Skeletal muscle satellite cell (primary cell): Measurements from ENCODE around the gene TANC1.

Source experiments
- H3K27me3 ChIP-seq: 2 replicates; pipeline ENCODE4 v1.7.0; 2013; ENCODE audit warnings: low read length; ENCODE audit not compliant: control insufficient read depth, insufficient read depth
- H3K36me3 ChIP-seq: 2 replicates; pipeline ENCODE4 v1.7.0; 2013; ENCODE audit warnings: mild to moderate bottlenecking, control low read depth, low read length; ENCODE audit not compliant: insufficient read depth
- H3K4me1 ChIP-seq: 2 replicates; pipeline ENCODE4 v1.7.0; 2013; ENCODE audit warnings: low read length; ENCODE audit not compliant: control insufficient read depth, insufficient read depth
- H3K4me2 ChIP-seq: 2 replicates; pipeline ENCODE4 v1.7.0; 2013; ENCODE audit warnings: mild to moderate bottlenecking, low read length
- H3K4me3 ChIP-seq: 2 replicates; pipeline ENCODE4 v1.7.0; 2013; ENCODE audit warnings: low read length
- H3K9ac ChIP-seq: 2 replicates; pipeline ENCODE4 v1.7.0; 2013; ENCODE audit warnings: mild to moderate bottlenecking, low read depth, low read length, moderate library complexity
- H3K9me3 ChIP-seq: replicated peaks from 2 replicates; pipeline ENCODE4 v1.7.0; 2013; ENCODE audit warnings: mild to moderate bottlenecking, control low read depth, low read length

TANC1 gene

DNA sequence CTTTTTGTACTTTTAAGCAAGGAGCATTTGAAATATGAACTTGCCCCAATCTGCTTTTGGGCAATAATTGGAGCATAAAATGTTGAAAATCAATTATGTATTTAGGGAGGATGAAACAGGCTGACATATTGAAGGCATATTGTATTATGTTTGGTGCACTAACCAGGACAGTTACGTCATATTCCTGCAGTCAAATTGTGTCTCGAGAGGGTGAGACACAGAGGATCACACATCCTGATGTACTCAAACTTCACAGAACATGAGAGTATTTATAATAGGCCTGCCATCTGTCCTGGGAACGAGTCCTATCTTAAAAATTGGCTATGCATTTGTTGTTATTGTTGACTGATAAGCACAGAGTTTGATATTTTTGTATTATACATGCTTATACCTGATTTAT is 44.7 kb downstream of the TANC1 start:
- no peak overlapping the region for H3K9ac ChIP-seq
- no peaks in the 10 kb centered on the region for H3K36me3 ChIP-seq
- H3K4me2 ChIP-seq = no peak overlapping the region
- peaks cover 14% of the 10 kb centered on the region for H3K4me1 ChIP-seq
- H3K9me3 ChIP-seq = no peaks in the 10 kb centered on the region
- H3K27me3 ChIP-seq = no peaks in the 10 kb centered on the region
- H3K4me3 ChIP-seq = no peak overlapping the region

DNA sequence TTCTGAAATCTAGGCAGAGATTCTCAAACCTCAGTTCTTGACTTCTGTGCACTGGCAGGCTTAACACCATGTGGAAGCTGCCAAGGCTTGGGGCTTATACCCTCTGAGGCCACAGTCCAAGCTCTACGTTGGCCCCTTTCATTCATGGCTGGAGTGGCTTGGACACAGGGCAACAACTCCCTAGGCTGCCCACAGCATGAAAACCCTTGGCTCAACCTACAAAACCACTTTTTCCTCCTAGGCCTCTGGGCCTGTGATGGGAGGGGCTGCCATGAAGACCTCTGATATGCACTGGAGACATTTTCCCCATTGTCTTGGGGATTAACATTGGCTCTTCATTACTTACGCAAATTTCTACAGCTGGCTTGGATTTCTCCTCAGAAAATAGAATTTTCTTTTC is 46.7 kb downstream of the TANC1 start:
- Histone ChIP-seq H3K4me1 (peaks cover 8% of the 10 kb centered on the region), H3K9me3 (no peaks in the 10 kb centered on the region), H3K27me3 (no peaks in the 10 kb centered on the region), H3K9ac (no peak overlapping the region), H3K36me3 (no peaks in the 10 kb centered on the region), H3K4me3 (no peak overlapping the region), H3K4me2 (no peak overlapping the region)

GRCh38 chr2:159015823-159016222 is 47.4 kb downstream of the TANC1 start:
- Histone ChIP-seq H3K4me1 (peaks cover 1% of the 10 kb centered on the region), H3K36me3 (no peaks in the 10 kb centered on the region), H3K4me2 (no peak overlapping the region), H3K4me3 (no peak overlapping the region), H3K9ac (no peak overlapping the region), H3K27me3 (no peaks in the 10 kb centered on the region), H3K9me3 (no peaks in the 10 kb centered on the region)

GRCh38 chr2:159017837-159018236 is 49.4 kb downstream of the TANC1 start:
- Histone ChIP-seq H3K36me3 (no peaks in the 10 kb centered on the region), H3K4me3 (no peak overlapping the region), H3K27me3 (no peaks in the 10 kb centered on the region), H3K9me3 (no peaks in the 10 kb centered on the region), H3K4me2 (no peak overlapping the region), H3K9ac (no peak overlapping the region), H3K4me1 (no peaks in the 10 kb centered on the region)

GRCh38 chr2:159019021-159019420 is 50.6 kb downstream of the TANC1 start:
- no peaks in the 10 kb centered on the region for H3K4me1 ChIP-seq
- H3K4me2 ChIP-seq = no peak overlapping the region
- no peaks in the 10 kb centered on the region for H3K36me3 ChIP-seq
- H3K9ac ChIP-seq = no peak overlapping the region
- H3K4me3 ChIP-seq = no peak overlapping the region
- H3K9me3 ChIP-seq = no peaks in the 10 kb centered on the region
- no peaks in the 10 kb centered on the region for H3K27me3 ChIP-seq

DNA sequence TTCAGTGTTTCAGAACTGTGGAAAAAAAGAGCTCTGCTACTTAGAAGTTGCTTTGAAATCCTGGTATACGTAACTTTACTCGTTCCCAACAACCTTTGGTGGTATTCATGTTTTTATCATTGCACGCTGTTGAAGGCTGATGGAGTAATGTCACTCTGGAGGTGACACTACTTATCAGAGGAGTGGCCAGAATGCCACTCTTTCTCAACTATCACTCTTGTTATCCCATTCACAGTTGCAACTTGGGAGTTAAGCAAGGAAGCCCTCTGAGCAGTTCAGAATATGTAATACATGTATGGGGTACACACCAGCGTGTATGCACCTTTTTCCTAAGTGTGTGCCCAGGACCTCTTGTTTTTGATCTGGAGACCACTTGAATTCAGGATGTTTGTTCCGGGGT is 53.6 kb downstream of the TANC1 start:
- H3K9me3 ChIP-seq = no peaks in the 10 kb centered on the region
- no peaks in the 10 kb centered on the region for H3K36me3 ChIP-seq
- H3K27me3 ChIP-seq = no peaks in the 10 kb centered on the region
- no peak overlapping the region for H3K9ac ChIP-seq
- H3K4me1 ChIP-seq = no peaks in the 10 kb centered on the region
- no peak overlapping the region for H3K4me3 ChIP-seq
- no peak overlapping the region for H3K4me2 ChIP-seq

GRCh38 chr2:159026170-159026569 is 57.7 kb downstream of the TANC1 start:
- Histone ChIP-seq H3K4me1 (peaks cover 14% of the 10 kb centered on the region), H3K27me3 (no peaks in the 10 kb centered on the region), H3K9me3 (no peaks in the 10 kb centered on the region), H3K4me3 (no peak overlapping the region), H3K9ac (no peak overlapping the region), H3K4me2 (no peak overlapping the region), H3K36me3 (no peaks in the 10 kb centered on the region)

DNA sequence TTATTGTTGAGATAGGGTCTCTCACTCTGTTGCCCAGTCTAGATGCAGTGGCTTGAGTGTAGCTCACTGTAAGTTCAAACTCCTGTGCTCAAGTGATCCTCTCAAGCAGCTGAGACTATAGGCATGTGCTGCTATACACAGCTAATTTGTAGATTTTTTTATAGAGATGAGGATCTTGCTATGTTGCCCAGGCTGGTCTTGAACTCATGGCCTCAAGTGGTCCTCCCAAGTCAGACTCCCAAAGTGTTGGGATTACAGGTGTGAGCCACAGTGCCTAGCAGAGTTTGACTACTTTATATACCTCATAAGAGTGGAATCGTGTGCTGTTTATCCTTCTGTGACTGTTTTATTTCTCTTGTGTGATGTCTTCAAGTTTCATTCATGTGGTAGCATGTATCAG is 60.3 kb downstream of the TANC1 start:
- H3K9me3 ChIP-seq = no peaks in the 10 kb centered on the region
- H3K9ac ChIP-seq = no peak overlapping the region
- no peaks in the 10 kb centered on the region for H3K36me3 ChIP-seq
- no peak overlapping the region for H3K4me3 ChIP-seq
- no peak overlapping the region for H3K4me2 ChIP-seq
- H3K27me3 ChIP-seq = no peaks in the 10 kb centered on the region
- H3K4me1 ChIP-seq = peaks cover 17% of the 10 kb centered on the region

GRCh38 chr2:159029936-159030335 is 61.5 kb downstream of the TANC1 start:
- H3K9me3 ChIP-seq = no peaks in the 10 kb centered on the region
- H3K27me3 ChIP-seq = no peaks in the 10 kb centered on the region
- no peaks in the 10 kb centered on the region for H3K36me3 ChIP-seq
- no peak overlapping the region for H3K4me2 ChIP-seq
- H3K4me3 ChIP-seq = no peak overlapping the region
- H3K4me1 ChIP-seq = peaks cover 17% of the 10 kb centered on the region
- no peak overlapping the region for H3K9ac ChIP-seq

DNA sequence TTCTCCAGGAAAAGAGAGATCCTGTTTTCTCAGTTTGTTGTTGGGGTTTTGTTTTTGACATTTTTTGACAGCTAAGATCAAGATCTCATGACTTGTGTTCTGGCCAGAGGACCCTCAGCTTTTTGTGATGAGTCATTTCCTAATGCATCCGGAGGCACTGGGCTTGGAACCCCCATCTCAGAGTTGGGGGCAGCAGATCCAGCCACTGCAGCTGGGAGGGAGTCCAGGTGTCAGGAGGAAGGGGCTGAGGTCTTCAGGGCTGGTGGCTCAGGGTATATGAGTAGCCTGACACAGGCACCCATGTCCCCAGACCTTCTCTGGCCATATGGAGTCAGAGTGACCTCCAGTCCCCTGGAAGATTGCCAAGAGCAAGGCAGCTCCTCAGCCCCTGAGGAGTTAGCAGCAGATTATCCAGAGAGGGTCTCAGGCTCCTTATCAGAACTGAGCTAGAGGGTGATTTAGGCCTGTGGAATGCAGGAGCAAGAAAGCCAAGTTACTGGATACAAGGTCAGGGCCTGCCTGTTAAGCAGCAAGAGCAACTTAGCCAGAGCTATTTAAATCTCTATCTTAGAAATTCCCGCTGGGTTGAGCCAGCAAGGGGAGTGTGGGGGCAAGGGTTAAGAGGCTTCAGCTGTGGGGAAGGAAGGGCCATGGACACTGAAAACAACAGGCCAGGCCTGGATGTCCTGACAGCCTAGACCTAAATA is 62.4 kb downstream of the TANC1 start:
- no peaks in the 10 kb centered on the region for H3K9me3 ChIP-seq
- H3K4me2 ChIP-seq = peak overlapping the region; percentile 5
- no peak overlapping the region for H3K9ac ChIP-seq
- H3K4me3 ChIP-seq = no peak overlapping the region
- H3K36me3 ChIP-seq = no peaks in the 10 kb centered on the region
- no peaks in the 10 kb centered on the region for H3K27me3 ChIP-seq
- peaks cover 17% of the 10 kb centered on the region for H3K4me1 ChIP-seq

GRCh38 chr2:159032146-159032545 is 63.7 kb downstream of the TANC1 start:
- no peaks in the 10 kb centered on the region for H3K36me3 ChIP-seq
- no peaks in the 10 kb centered on the region for H3K27me3 ChIP-seq
- H3K9ac ChIP-seq = no peak overlapping the region
- H3K9me3 ChIP-seq = no peaks in the 10 kb centered on the region
- H3K4me2 ChIP-seq = no peak overlapping the region
- H3K4me3 ChIP-seq = no peak overlapping the region
- peaks cover 17% of the 10 kb centered on the region for H3K4me1 ChIP-seq

GRCh38 chr2:159032580-159032979 is 64.1 kb downstream of the TANC1 start:
- H3K4me3 ChIP-seq = no peak overlapping the region
- H3K27me3 ChIP-seq = no peaks in the 10 kb centered on the region
- no peaks in the 10 kb centered on the region for H3K36me3 ChIP-seq
- H3K4me2 ChIP-seq = no peak overlapping the region
- peaks cover 17% of the 10 kb centered on the region for H3K4me1 ChIP-seq
- no peak overlapping the region for H3K9ac ChIP-seq
- H3K9me3 ChIP-seq = no peaks in the 10 kb centered on the region
